Activated T-helper 1 cell treated with anti-CD3 and anti-CD28 coated beads, Interleukin-2, amount 50 U/mL, for 16 hours (primary cell): ENCODE results near the gene KIAA1549.

Source experiments
- DNase-seq, 2 donors: peaks; one replicate each; pipeline ENCODE4 v3.0.0-alpha.2; 2020; ENCODE audit warnings: low read depth in 1 of 2, low spot score in 1 of 2

KIAA1549 gene

GRCh38 chr7:138911007-138911406, 70.2 kb downstream of the KIAA1549 start:
- DNase-seq: no peak

- no peak for DNase-seq
Observed at GRCh38 chr7:138907850-138908249, 73.3 kb downstream of the KIAA1549 start.

GRCh38 chr7:138907201-138907847, 73.9 kb downstream of the KIAA1549 start:
- DNase-seq: no peak

- DNase-seq: no peak
Observed at GRCh38 chr7:138903859-138904435, 77.2 kb downstream of the KIAA1549 start.

GRCh38 chr7:138903186-138903820, 77.9 kb downstream of the KIAA1549 start:
- DNase-seq: peak; percentile 53 to 54

GRCh38 chr7:138902161-138902560, 79.0 kb downstream of the KIAA1549 start:
- DNase-seq: no peak

- DNase-seq: no peak
Observed at GRCh38 chr7:138900035-138900828, 81.0 kb downstream of the KIAA1549 start.

GRCh38 chr7:138898802-138899201, 82.4 kb downstream of the KIAA1549 start:
- no peak for DNase-seq

- DNase-seq: no peak
Observed at GRCh38 chr7:138898255-138898654, 82.9 kb downstream of the KIAA1549 start.

GRCh38 chr7:138895679-138896078, 85.5 kb downstream of the KIAA1549 start:
- DNase-seq: no peak

- no peak for DNase-seq
Observed at GRCh38 chr7:138893258-138893657, 87.9 kb downstream of the KIAA1549 start.

- DNase-seq: no peak
Observed at GRCh38 chr7:138892812-138893211, 88.4 kb downstream of the KIAA1549 start.

GRCh38 chr7:138892006-138892630, 89.1 kb downstream of the KIAA1549 start:
- no peak for DNase-seq

GRCh38 chr7:138891446-138891810, 89.8 kb downstream of the KIAA1549 start:
- no peak for DNase-seq

- no peak for DNase-seq
Observed at GRCh38 chr7:138890499-138891445, 90.4 kb downstream of the KIAA1549 start.

- no peak for DNase-seq
Observed at GRCh38 chr7:138889582-138890498, 91.3 kb downstream of the KIAA1549 start.

GRCh38 chr7:138887872-138888656, 93.1 kb downstream of the KIAA1549 start:
- no peak for DNase-seq

GRCh38 chr7:138887085-138887710, 94.0 kb downstream of the KIAA1549 start:
- DNase-seq: no peak
